Measurements from ENCODE around the gene TMEFF2. TPM values are rescaled to one million over a fixed set of nuclear protein-coding genes. Genes with fewer than 3 reads are reported as not detected.

TMEFF2 gene
- total and polyA plus RNA-seq, 2 experiments from 2014 or later = 1.7 to 2.2 TPM

- no peak for TF ChIP-seq CTCF (conservative IDR thresholded peaks at IDR 0.05; ENCODE audit: low read depth in 2 of 2)
- no peak for TF ChIP-seq POLR2AphosphoS5 (IDR thresholded peaks at IDR 0.05; ENCODE audit: low read depth)
Observed at GRCh38 chr2:192123847-192124246, 70.9 kb downstream of the TMEFF2 start (continued).

- Histone ChIP-seq H3K36me3 (ENCODE audit: insufficient read depth) (no peaks in the 10 kb centered on the region), H2AFZ (no peak overlapping the region), H3K27me3 (ENCODE audit: insufficient read depth) (no peaks in the 10 kb centered on the region), H3K4me3 (no peak overlapping the region), H3K4me1 (ENCODE audit: insufficient read depth) (no peaks in the 10 kb centered on the region; the same call in 1 of the 2 replicates), H3F3A (replicated peaks; ENCODE audit: low read depth) (no peaks in the 10 kb centered on the region), H3K27ac (ENCODE audit: low read depth) (no peak overlapping the region), H3K79me2 (replicated peaks; ENCODE audit: insufficient read depth) (no peaks in the 10 kb centered on the region), H4K20me1 (replicated peaks; ENCODE audit: insufficient read depth) (no peaks in the 10 kb centered on the region), H3K9me2 (ENCODE audit: insufficient read depth) (no peaks in the 10 kb centered on the region), H3K4me2 (no peak overlapping the region)
- Mint-ChIP-seq H3K9me3 (peaks cover 5% of the 10 kb centered on the region; the same call in 1 of the 3 replicates), H3K27me3 (ENCODE audit: insufficient read depth, low read depth, poor library complexity) (no peaks in the 10 kb centered on the region), H3K27ac (no peak overlapping the region), H3K4me1 (no peaks in the 10 kb centered on the region), H3K4me3 (no peak overlapping the region), H3K36me3 (ENCODE audit: low read depth) (peaks cover 6% of the 10 kb centered on the region; the same call in 1 of the 3 replicates)
- DNase-seq (ENCODE audit: low spot score) = no peak
- no peak for TF ChIP-seq JUNB (IDR thresholded peaks at IDR 0.05; ENCODE audit: unreplicated experiment)
- no peak for TF ChIP-seq ZNF114 (CRISPR knock-in tag; IDR thresholded peaks at IDR 0.05)
- no peak for TF ChIP-seq EZH2 (IDR thresholded peaks at IDR 0.05; ENCODE audit: low read depth, unreplicated experiment)
- TF ChIP-seq ZNF331 (CRISPR knock-in tag; IDR thresholded peaks at IDR 0.05; ENCODE audit: low read depth) = no peak
- no peak for TF ChIP-seq ZNF462 (CRISPR knock-in tag; IDR thresholded peaks at IDR 0.05)
- no peak for TF ChIP-seq ETS1 (IDR thresholded peaks at IDR 0.05)
- no peak for TF ChIP-seq REST (IDR thresholded peaks at IDR 0.05; ENCODE audit: unreplicated experiment)
- no peak for TF ChIP-seq STAT1 (IDR thresholded peaks at IDR 0.05; ENCODE audit: unreplicated experiment)
- no peak for TF ChIP-seq EZH2phosphoT487 (IDR thresholded peaks at IDR 0.05; ENCODE audit: unreplicated experiment)
- no peak for ATAC-seq
Observed at GRCh38 chr2:192122946-192123345, 71.8 kb downstream of the TMEFF2 start.
